Lung (tissue), 12 donors: ENCODE results near the gene CLASP1. TPM values are rescaled to one million over a fixed set of nuclear protein-coding genes. Genes with fewer than 3 reads are reported as not detected.

ENCODE experiments used
- ATAC-seq: fragments of 200-7000 bp; cut with Tn5 transposase; one replicate; pipeline ENCODE4 v1.9.1; 2020; ENCODE audit warnings: moderate number of reproducible peaks; ENCODE audit not compliant: insufficient read depth, low FRiP score
- DNase-seq, 3 donors: peaks; one replicate each; pipeline ENCODE4 v3.0.0-alpha.2; 2013 to 2017
- H3K27ac ChIP-seq, 2 donors: one replicate each; pipeline ENCODE4 v1.5.1; 2013; ENCODE audit warnings: mild to moderate bottlenecking in 2 of 2, moderate library complexity in 2 of 2, control low read depth in 1 of 2, inconsistent platforms in 1 of 2, low read depth in 1 of 2, low read length in 1 of 2
- H3K27me3 ChIP-seq, 3 donors: one replicate each; pipeline ENCODE4 v1.5.1; 2013; ENCODE audit warnings: low read length in 2 of 3; ENCODE audit not compliant: control insufficient read depth in 3 of 3, insufficient read depth in 3 of 3
- H3K36me3 ChIP-seq, 4 donors: one replicate each; pipeline ENCODE4 v1.5.1; 2013; ENCODE audit warnings: low read length in 4 of 4, mild to moderate bottlenecking in 1 of 4, moderate library complexity in 1 of 4; ENCODE audit not compliant: control insufficient read depth in 4 of 4, insufficient read depth in 4 of 4
- H3K4me1 ChIP-seq, 5 donors: one replicate each; pipeline ENCODE4 v1.5.1; 2013; ENCODE audit warnings: low read length in 5 of 5, mild to moderate bottlenecking in 2 of 5, moderate library complexity in 1 of 5; ENCODE audit not compliant: control insufficient read depth in 5 of 5, insufficient read depth in 5 of 5
- H3K4me3 ChIP-seq: one replicate; pipeline ENCODE4 v1.5.1; 2013; ENCODE audit warnings: mild to moderate bottlenecking, control low read depth, moderate library complexity
- H3K9ac ChIP-seq, 2 donors: one replicate each; pipeline ENCODE4 v1.5.1; 2013; ENCODE audit warnings: low read length in 2 of 2, control low read depth in 1 of 2; ENCODE audit not compliant: insufficient read depth in 1 of 2
- H3K9me3 ChIP-seq, 4 donors: one replicate each; pipeline ENCODE4 v1.5.1; 2013; ENCODE audit warnings: low read length in 3 of 4, mild to moderate bottlenecking in 1 of 4, moderate library complexity in 1 of 4; ENCODE audit not compliant: control insufficient read depth in 4 of 4, insufficient read depth in 3 of 4
- CTCF ChIP-seq: IDR thresholded peaks from 2 replicates; pipeline ENCODE4 v1.5.1; 2012; ENCODE audit warnings: mild to moderate bottlenecking; ENCODE audit errors: control extremely low read depth, extremely low read depth
- WGBS, 2 donors: extraction: QIAGEN DNeasy Blood & Tissue Kit; methylation state at CpG; one replicate each; pipeline ENCODE4 v1.1.7; 2013; 5-methylcytosine and 5-hydroxymethylcytosine counted together
- polyA plus RNA-seq, 2 donors: library from polyadenylated mRNA; stranded (reverse); fragments of 200-250 nt; gene quantifications; one replicate each; pipeline ENCODE4 v1.2.1, GENCODE V29; 2013
- total RNA-seq, 2 donors: library from RNA; depleted of rRNA in 1 of 2; stranded (reverse); fragments of >200 nt in 1 of 2; gene quantifications; one replicate each; pipeline ENCODE4 v1.2.1, GENCODE V29; 2014 to 2021
- donor health status: control.
- donor health status: control.
- donor health status: Bipolar disorder and iron deficiency.
- donor health status: healthy.
- donor health status: DM: yes; HTN: yes; CAD: no.

Gene CLASP1
- total and polyA plus RNA-seq, 4 donors: 7.4 to 128 (median 30.6) TPM

GRCh38 chr2:121596221-121597080 lies 52.8 kb downstream of the CLASP1 start:
- DNase-seq: peak; percentile 41 to 78 (median 78)
- Histone ChIP-seq H3K36me3 (peaks cover 0 to 6% (median 0%) of the 10 kb centered on the region in 4 donors), H3K9ac (peak overlapping the region in 1 of 2 donors; percentile 23), H3K27ac (peak overlapping the region; percentile 73 to 83), H3K4me3 (no peak overlapping the region), H3K4me1 (peaks cover 0 to 21% (median 6%) of the 10 kb centered on the region in 5 donors), H3K9me3 (no peaks in the 10 kb centered on the region), H3K27me3 (no peaks in the 10 kb centered on the region)
- peak; percentile 86 for ATAC-seq
- peak; percentile 19 for TF ChIP-seq CTCF
- WGBS, 2 donors: 21 to 34% methylated on average over 11 of the region's 11 CpGs

- H3K9ac ChIP-seq: no peak overlapping the region
- no peaks in the 10 kb centered on the region for H3K27me3 ChIP-seq
- peaks cover 0 to 21% (median 6%) of the 10 kb centered on the region in 5 donors for H3K4me1 ChIP-seq
- no peaks in the 10 kb centered on the region for H3K9me3 ChIP-seq
- H3K27ac ChIP-seq: peak overlapping the region in 1 of 2 donors; percentile 57
- WGBS, 2 donors: 60 to 77% methylated on average over 6 of the region's 6 CpGs
- no peak for TF ChIP-seq CTCF
- DNase-seq (no peak), ATAC-seq (no peak)
- H3K4me3 ChIP-seq: no peak overlapping the region
- peaks cover 0 to 3% (median 0%) of the 10 kb centered on the region in 4 donors for H3K36me3 ChIP-seq
These were observed 54.0 kb downstream of the CLASP1 start for GRCh38 chr2:121595012-121595891.

GRCh38 chr2:121591199-121591598 lies 58.1 kb downstream of the CLASP1 start:
- Histone ChIP-seq H3K4me1 (peaks cover 0 to 4% (median 2%) of the 10 kb centered on the region in 5 donors), H3K27ac (no peak overlapping the region), H3K36me3 (peaks cover 0 to 5% (median 2%) of the 10 kb centered on the region in 4 donors), H3K9me3 (no peaks in the 10 kb centered on the region), H3K27me3 (no peaks in the 10 kb centered on the region), H3K9ac (no peak overlapping the region), H3K4me3 (no peak overlapping the region)
- DNase-seq (no peak), ATAC-seq (no peak)
- 94% methylated on average over 3 of the region's 3 CpGs for WGBS, 2 donors
- TF ChIP-seq CTCF: no peak
